ENCODE measurements around the gene FJX1.

FJX1 gene

DNA sequence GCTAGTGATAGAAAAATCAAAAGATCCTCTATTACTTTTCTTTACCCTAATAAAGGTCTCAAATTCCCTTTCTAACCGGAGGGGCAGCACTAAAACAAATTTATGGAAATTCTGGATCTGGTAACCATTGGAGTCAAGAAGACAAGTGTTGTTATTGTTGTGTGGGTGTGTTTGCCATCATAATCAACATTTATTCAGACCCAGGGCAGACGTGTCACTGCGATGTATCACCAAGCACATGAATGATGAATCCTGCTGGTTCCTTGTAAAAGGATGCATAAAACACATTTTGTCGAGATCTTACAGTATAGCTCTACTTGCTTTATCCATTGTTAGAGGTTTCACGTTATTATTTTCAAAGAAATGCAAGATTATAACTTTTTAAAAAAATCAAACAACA, 12.1 kb upstream of the FJX1 start:
- no peak for DNase-seq (ENCODE audit: low read depth)

DNA sequence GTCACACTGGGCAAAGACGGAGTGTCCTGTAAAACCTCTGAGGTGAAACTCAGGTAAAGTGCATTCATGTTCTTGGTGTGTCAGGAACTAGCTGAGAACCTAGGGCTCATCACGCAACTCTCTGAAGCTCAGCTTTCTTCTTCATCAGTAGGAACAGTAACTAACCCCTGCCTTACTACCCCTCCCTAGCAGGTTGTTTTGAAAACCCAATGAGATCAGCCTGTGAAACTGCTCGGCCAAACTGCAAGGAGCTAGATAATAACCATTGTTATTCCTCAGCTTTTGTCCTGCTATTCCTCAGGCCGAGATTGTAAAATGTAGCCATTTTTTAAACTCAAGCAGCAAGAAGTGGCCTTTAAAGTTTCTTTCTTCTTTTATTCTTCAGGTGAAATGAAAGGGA, 9.8 kb upstream of the FJX1 start:
- DNase-seq (ENCODE audit: low read depth) = no peak

DNA sequence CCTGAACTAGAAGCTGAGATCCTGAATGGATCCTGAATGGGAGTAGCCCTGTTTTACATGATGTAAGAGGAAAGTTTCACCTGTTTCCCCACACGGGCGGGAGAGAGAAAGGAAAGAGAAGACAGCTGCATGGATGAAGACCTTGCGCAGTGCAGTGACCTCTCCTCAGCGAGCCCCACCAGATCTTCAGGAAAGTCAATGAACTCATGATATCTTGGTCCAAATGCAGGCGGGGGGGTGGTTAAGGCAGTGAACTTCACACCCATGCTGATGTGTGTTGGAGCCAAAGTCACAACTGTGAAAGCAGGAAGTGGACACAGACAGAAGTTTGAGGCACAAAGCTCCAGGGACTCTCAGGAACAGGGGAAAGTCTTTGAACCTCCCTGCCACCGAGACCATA, 8.6 kb upstream of the FJX1 start:
- no peak for DNase-seq (ENCODE audit: low read depth)

DNA sequence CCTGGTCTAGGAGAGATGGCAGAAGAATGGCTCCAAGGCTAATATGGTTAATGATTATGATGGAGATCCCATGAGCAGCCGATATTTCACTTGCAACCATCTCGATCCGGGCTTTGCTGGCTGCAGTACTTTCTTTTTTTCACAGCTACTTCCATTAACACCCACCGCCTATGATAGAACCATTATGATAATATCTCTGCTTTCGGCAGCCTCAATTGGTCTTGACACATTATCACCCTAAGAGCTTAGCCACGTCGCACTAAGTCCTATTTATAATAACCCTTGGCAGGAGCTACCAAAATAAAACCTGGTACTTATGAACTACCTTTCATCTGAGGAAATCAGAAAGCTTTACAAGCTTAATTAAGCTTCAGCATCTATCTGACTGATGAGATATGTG, 7.6 kb upstream of the FJX1 start:
- DNase-seq (ENCODE audit: low read depth) = no peak

DNA sequence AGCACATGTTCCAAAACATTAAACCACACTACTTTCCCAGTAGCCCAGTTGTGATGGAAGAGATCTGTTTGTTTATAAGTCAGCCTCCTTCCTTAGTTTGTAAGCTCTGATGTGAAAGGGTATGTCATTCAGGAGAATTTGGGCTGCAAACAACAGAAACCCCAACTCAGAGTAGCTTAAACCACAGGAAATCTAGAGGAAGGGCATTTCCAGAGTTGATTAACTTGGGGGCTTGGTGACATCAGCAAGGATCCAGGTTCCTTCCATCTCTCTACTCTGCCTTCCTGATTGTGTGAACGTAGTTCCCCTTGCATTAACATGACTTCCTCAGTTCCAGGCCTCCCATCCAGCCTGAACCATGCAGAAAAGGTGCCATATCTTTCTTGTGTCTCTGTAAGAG, 6.5 kb upstream of the FJX1 start:
- no peak for DNase-seq (ENCODE audit: low read depth)

DNA sequence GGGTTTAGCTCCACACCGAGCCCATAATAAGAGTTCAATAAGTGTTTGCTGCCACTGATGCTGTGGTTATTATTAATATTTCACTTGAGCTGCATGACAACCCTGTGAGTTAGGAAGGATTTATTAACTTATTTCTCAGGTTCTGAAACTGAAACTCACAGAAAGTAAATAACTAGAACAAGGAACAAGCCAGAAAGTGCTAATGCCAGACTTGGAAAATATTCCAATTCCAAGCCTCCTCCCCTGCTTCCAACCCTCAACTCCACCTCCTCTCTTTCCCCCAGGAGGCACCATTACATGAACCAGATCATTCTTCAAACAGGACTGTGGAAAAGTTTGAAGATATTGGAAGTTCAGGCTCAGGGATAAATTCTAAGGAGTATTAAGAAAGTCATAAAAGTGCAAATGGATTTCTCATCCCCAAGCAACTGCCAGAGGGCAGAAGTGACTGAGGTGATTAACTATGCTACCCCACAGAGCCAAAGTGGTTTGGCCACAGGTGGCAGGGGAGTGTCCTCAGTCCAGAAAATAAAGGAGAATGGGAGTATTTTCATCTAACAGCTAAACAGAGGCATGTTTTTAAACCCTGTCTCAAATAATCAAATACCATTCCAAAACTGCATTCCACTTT, 3.2 kb upstream of the FJX1 start:
- DNase-seq (ENCODE audit: low read depth) = no peak

DNA sequence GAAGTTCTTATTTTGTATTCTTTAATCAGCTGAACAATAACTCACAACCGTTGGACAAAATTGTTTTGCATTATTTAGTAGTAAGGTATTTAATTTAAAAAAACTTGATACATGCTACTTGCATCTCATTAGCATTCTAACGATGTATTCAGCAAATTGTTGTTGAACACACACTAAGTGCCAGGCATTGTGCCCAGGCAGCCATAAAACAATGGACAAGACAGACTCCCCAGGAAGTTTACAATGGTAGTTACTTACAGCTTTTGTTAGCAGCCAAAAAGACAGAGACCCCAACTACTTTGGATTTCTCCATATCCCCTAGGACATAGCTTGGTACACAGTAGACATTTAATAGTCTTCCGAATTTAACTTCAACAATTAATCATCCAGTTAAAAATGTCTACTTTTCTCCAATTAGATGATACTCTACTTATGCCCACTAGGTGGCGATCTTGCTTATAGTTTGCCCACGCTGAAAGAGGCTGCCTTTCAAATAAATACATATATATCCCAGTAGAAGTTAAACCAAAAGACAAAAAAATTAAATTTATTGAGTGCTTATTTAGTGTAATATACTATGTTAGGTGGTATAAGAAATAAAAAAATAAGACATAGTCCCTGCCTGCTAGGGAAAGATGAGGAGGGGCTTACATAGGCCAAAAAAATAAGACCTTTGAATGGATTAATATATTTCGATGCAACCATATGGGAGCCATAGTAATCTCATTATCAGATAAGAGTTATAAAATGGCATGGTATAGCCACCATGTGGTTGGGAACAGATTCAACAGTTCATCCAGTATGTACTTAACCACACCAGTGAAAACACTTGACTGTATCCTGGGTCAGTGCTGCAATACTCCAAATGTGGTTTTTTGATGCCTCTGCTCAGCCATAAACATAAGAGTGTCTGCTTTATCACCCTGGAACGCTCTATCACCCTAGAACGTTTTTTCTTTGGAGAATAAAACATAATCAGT, 2.0 kb upstream of the FJX1 start:
- peak; percentile 4 for DNase-seq (ENCODE audit: low read depth)

DNA sequence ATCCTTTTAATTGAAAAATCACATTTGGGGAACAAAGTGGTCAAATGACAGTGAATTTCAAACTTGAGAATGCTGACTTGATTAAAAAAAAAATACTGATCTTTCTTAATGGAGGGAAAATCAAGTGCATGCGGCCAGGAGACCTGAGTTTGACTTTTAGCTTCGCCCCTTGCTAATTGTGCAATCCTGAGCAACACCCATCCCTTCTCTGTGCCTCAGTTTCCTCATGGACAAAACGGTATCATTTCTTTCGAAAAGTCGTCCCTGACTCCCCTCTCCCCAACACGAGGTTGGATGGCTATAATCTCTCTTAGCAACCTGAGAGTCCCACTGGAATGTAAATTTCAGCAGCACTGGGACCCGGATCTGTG, 959 bp upstream of the FJX1 start:
- no peak for DNase-seq (ENCODE audit: low read depth)

DNA sequence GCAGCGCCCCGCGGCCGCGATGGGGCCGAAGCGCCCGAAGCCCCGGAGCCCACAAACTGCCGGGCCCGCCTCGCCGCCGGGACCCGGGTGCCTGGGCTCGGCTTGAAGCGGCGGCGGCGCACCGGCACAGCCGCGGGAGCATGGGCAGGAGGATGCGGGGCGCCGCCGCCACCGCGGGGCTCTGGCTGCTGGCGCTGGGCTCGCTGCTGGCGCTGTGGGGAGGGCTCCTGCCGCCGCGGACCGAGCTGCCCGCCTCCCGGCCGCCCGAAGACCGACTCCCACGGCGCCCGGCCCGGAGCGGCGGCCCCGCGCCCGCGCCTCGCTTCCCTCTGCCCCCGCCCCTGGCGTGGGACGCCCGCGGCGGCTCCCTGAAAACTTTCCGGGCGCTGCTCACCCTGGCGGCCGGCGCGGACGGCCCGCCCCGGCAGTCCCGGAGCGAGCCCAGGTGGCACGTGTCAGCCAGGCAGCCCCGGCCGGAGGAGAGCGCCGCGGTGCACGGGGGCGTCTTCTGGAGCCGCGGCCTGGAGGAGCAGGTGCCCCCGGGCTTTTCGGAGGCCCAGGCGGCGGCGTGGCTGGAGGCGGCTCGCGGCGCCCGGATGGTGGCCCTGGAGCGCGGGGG, 346 bp downstream of the FJX1 start:
- DNase-seq (ENCODE audit: low read depth) = no peak

DNA sequence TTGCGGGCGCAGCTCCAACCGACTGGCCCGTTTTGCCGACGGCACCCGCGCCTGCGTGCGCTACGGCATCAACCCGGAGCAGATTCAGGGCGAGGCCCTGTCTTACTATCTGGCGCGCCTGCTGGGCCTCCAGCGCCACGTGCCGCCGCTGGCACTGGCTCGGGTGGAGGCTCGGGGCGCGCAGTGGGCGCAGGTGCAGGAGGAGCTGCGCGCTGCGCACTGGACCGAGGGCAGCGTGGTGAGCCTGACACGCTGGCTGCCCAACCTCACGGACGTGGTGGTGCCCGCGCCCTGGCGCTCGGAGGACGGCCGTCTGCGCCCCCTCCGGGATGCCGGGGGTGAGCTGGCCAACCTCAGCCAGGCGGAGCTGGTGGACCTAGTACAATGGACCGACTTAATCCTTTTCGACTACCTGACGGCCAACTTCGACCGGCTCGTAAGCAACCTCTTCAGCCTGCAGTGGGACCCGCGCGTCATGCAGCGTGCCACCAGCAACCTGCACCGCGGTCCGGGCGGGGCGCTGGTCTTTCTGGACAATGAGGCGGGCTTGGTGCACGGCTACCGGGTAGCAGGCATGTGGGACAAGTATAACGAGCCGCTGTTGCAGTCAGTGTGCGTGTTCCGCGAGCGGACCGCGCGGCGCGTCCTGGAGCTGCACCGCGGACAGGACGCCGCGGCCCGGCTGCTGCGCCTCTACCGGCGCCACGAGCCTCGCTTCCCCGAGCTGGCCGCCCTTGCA, 1.0 kb downstream of the FJX1 start:
- no peak for DNase-seq (ENCODE audit: low read depth)

DNA sequence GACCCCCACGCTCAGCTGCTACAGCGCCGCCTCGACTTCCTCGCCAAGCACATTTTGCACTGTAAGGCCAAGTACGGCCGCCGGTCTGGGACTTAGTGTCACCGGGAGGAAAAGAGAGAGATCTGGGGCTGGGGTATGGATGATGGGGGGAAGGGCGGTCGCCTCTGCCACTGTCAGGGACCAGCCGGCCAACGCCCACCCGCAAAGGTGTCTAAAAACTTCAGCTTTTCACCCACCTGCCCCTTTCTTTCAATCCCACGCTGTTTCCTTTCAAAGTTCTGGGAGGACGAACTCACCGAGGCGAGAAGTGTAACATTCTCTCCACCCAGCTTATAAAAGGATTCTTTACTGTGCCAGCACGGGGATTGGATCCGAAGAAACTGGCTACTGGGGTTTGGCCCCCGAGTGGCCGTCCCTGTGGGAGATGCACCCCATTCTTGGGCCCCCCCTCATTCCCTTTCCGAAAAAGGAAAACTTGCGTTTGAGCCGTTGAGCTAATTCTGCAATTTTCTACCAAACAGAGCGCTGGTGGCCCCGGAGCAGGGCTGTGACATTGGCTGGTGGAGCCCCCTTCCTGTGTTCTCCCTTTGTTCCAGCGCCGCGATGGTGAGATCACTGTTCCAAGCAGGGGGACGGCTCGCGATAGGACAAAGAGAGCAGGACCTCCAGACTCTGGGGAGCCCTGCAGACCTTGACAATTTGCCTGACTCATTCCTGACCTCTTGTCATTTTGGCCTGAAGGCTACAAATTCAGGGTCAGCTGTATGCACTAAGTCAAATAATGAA, 1.8 kb downstream of the FJX1 start:
- DNase-seq (ENCODE audit: low read depth) = no peak

DNA sequence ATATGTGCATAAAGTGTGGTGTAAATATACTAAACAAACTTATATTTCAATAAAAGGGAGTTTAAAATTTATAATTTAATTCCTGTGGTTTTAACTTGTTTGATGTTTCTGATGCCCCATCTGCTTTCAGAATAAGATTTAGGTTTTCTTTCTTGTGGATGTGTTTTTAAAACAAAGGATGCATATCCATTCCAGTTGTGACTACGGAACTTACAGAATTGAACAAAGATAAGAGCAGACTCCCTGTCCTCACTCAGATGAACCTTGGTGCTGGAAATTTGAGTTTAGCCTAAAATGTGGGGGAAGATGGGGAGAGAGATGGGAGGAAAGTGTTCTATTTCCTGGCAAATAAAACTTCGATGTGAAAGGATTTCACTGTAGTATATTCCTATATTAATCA, 2.5 kb downstream of the FJX1 start:
- DNase-seq (ENCODE audit: low read depth) = no peak

DNA sequence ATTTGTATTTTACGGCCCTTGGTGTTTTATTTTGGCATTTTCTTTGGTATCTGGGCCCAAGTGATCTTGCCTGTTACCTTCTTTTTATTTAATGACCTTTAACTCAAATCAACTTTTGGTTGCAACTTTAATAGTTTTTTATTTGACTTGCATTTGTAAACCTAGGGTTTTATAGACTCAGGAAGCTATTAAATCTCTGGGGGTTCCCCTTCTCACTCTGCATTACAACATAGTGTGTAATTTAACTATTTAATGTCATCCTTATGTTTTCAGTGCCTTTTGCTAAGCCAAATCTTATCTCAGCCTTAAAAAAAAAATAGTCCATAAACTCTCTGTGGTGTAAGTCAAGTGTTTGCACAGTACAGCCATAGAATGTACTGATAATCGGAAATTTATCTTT, 3.4 kb downstream of the FJX1 start:
- no peak for DNase-seq (ENCODE audit: low read depth)

DNA sequence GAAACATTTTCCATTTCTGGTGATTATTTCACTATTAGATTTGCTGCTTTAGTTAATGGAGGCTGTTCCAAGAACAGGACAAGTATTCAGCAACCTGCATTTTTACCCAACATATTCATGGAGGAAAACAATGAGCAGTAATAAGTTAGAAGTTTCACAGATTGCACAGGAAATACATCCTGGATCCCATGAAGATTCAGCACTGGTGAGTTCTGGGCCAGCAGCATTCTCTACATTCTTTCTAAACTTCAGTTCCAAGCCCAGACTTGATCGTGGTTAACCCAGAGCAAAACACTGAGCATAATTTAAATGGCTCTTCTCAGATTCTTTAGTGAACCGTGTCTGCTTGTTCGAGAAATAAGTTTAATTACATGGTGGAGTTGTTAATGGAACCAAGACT, 3.8 kb downstream of the FJX1 start:
- DNase-seq (ENCODE audit: low read depth) = no peak

DNA sequence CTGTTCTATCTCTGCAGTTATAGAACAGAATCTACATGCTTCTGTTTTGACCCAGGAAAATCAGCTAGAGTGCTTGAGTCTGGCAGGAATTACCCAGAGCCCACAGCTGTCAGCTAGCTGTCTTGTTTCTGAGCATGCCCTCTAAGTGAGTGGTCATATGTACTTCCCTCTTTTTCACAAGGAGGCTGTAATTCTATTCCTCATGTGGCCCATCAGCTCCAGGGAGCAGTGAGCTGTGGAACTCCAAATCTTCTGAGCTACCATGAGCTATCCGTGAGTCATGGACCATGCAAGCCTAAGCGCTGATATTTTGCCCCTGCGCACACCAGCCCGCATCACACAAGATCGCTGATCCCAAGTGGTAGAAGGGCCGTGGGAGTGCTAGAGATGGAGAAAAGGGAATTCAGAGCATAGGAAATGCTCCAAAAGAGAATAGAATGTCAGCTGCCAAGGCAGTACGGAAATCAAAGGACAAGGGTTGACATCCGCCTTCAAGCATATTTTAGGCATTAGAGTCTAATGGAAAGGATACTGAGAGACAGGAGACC, 5.4 kb downstream of the FJX1 start:
- no peak for DNase-seq (ENCODE audit: low read depth)

DNA sequence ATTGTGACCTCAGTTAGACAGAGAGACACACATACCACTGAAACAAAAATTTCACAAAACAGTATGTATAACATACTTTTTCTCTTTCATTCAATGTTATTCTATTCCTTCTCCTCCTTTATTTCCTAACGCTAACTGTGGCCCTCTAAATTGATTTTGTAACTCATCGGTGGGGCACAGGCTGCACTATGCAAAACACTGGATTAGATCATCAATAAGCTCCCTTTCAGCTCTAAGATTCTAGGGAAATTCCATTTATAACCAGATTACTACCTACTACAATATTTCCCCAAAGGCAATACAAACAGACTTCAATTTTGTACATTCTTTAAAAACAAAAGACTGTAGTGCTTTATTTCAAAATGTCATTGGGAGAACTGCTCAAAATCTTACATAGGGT, 6.1 kb downstream of the FJX1 start:
- DNase-seq (ENCODE audit: low read depth) = no peak

DNA sequence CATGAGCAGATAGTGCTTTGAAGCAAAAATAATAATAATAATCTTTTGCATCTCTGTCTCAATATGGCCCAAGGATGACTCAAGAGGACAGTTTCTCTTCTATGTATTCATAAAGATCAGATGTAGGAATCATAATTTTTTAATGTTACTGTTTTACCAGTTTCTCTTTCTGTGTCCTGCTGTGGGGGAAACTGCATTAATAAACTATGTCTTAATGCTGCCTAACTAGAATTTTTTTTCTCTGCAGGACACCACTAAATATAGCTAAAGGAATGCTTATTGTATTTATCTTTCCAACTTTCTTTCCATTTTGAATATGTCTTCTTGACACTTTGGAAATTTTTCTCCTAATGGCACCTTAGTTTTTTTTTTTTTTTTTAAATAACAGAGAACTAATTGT, 6.5 kb downstream of the FJX1 start:
- no peak for DNase-seq (ENCODE audit: low read depth)

DNA sequence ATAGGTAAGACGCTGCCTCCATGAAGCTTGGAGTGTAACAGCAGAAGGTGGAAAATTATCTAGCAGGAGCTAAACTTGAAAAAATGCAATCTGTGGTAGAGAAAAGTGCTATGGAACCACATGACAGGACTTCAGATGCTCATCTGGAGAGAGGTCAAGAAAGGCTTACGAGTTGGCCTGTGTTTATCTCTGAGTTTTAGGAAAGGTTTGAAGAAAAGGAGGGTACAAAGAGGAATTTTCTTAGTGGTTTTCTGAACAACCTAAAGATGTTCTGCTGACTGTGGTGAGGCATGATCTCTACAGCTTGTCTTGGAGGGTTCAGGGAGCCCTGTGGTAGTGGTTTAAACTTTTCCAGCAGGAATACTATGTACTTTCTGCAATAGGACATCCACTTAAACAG, 8.2 kb downstream of the FJX1 start:
- no peak for DNase-seq (ENCODE audit: low read depth)

DNA sequence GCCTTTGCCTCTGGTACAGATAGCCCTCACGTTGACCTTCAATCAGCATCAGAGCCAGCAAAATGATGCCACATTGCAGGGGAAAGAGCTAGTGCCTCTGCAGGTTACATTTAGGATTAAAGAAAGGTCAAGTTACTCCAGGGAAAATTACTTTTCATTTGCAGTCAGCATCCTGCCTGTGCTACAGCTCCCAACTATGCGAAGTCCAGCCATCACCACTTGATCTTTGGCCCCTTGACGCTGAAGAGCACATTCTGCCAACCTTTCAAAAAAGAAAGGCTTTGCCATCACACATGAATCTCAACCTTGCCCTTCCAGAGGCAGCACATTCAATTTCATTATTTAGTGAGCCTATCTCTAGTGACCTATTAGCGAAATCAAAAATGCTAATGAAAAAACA, 11.3 kb downstream of the FJX1 start:
- no peak for DNase-seq (ENCODE audit: low read depth)

DNA sequence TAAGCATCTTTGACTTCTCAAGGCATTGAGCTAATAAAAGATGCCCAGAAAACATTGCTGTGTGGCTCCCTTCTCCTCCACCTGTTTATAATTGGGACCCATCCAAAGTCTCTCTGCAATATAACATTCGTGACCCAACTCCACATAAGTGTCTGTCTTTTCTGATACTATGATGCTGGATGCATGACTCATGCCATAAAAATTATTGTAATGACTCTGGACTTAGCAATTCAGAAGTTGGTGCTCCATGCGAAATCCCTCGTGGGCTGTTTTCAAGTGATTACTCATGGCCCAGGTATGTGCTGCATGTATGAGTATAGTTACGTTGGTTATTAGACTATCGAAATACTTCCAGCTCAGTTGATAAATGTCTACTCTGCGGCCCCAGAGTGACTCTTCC, 11.7 kb downstream of the FJX1 start:
- no peak for DNase-seq (ENCODE audit: low read depth)

DNA sequence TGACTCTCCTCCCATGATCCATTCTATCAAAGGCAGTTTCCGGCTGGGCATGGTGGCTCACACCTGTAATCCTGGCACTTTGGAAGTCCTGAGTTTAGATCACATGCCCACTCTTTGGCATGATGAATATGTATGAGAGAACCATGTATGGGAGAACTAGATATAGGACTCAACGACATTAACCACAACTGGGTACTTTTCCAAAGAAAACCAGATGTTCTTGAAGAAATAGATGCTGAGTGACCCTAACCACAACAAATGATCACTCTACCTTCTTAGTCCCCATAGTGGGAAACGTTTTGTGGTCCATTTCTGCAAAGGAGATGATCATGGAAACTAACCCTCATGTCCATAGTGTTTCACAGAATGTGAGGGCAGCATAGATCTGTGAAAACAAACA, 13.6 kb downstream of the FJX1 start:
- DNase-seq (ENCODE audit: low read depth) = no peak

DNA sequence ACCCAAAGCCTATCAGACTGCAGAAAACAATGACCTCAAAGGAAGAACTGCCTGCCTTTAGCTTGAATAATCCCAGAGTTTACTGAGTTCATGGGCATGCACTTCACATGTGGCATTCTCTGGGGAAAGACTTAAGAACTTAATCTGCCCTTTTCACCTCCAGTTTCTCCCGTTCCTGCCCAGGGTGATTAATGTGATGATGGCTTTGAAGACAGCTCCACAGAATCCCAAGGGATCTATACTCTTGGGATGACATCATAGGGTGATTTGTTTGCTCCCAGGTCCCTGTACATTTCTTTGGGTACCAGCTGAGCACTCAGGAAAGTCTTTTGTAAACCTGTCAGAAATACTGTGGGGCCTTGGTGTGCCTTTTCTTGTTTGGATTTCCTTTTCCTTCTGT, 14.0 kb downstream of the FJX1 start:
- DNase-seq (ENCODE audit: low read depth) = no peak

All from stimulated activated CD8-positive, alpha-beta memory T cell treated with anti-CD3 and anti-CD28 coated beads, Interleukin-12 subunit alpha, Interleukin-12 subunit beta, amount 100 ng/mL, for 1 hour (primary cell).